Ovary (tissue), 3 donors: ENCODE results near the gene TRIM59.

Experiments used
- CTCF ChIP-seq, 3 donors: fragments of 450-650 bp in 2 of 3; fragments of 200-600 bp in 1 of 3; IDR thresholded peaks; one replicate each; pipeline versions ENCODE4 v1.5.1 to v1.8.0; 2016 to 2022; ENCODE audit warnings: antibody characterized with exemption in 3 of 3, mild to moderate bottlenecking in 1 of 3
- POLR2A ChIP-seq: fragments of 450-650 bp; IDR thresholded peaks from one replicate; pipeline ENCODE4 v1.6.1; 2017; ENCODE audit warnings: antibody characterized with exemption, mild to moderate bottlenecking, moderate library complexity
- donor health status: DM: no; HTN: no; CAD: no.

- TF ChIP-seq POLR2A (no peak), CTCF (IDR thresholded peaks at IDR 0.05) (no peak)
Observed at GRCh38 chr3:160475153-160475552, 25.6 kb upstream of the TRIM59 start.
